ENCODE measurements around the gene SMOC1.
"Not testable (repeated sequence)": the region's sequence is repeated elsewhere in the genome, so short reads cannot be mapped to it uniquely, and the experiment has no call there.

Gene SMOC1

GRCh38 chr14:69903046-69903445, 23.8 kb downstream of the SMOC1 start:
- DNase-seq, result not testable (repeated sequence)

DNA sequence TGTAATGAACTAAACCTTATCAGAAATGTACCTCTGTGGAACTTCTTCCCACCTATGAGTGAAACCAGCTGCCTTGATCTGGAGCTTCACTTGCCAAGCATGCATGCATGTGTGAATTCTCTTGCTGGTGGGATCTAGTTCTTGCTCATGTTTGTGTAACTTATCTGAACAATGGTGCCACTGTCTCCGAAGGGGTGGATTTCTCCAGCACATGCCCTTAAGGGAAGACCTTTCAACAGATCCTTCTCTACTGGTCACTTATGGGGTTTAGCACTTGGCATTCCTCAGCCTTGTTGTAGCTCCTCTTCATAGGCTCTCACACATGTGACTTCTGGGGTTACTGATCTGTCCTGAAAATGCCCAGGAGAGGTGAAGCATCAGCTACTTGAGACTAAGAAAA, 25.0 kb downstream of the SMOC1 start:
- no peak for DNase-seq

- DNase-seq, result no peak
Observed at GRCh38 chr14:69906201-69906600, 27.0 kb downstream of the SMOC1 start.

DNA sequence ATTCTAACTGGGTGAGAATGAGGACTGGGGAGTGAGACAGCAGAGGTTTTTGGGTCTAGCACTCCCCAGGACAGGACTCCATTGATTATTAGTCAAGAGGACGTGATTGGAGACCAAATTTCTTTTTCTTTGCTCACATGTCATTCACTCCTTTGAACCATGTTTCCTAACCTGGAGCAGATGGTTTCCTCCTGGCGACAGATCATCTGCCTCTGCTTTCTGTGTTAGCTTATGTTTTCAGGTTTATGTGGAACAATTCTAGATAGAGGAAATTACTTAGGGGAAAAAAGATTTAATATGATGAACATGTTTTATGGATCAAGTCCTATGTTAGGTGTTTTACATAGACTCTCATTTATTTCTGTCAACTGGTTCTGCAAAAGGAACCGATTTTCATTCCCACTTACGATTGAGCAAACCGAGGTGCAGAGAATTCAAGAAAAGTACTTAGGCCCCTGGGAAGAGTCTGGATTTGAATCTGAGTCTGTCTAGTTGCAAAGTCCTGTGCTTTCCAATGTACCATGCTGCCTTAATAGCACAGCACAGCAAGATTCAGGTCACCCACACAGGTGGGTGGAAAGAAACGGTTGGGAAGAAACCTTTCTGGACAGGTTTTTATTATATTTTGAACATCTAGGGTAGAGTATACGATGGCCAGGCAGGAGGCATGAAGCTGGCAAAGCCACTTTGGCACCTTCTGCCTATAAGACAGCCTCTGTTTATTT, 30.8 kb downstream of the SMOC1 start:
- DNase-seq, result no peak

- DNase-seq, result no peak
Observed at GRCh38 chr14:69910871-69911270, 31.7 kb downstream of the SMOC1 start.

- DNase-seq, result no peak
Observed at GRCh38 chr14:69913686-69914085, 34.5 kb downstream of the SMOC1 start.

- no peak for DNase-seq
Observed at GRCh38 chr14:69916396-69916795, 37.2 kb downstream of the SMOC1 start.

DNA sequence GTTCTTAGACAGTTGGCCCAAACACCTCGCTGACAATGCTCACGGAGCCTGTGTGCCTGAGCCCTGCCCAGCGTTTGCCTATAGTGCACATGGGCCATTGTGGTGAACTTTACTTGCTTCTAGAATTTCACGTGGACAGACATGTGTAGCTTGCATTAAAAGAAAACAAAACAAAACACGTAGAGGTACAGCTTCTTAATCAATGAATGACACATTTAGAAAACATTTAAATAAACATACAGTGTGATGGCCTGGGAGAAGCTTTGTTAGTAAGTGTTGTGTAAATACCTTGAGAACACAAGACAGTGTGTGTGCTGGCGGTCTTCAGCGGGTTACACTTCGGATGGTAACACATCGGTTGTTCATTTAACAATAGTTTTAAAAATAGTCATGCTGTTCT, 38.1 kb downstream of the SMOC1 start:
- DNase-seq, result no peak

- DNase-seq, result no peak
Observed at GRCh38 chr14:69919815-69920214, 40.6 kb downstream of the SMOC1 start.

DNA sequence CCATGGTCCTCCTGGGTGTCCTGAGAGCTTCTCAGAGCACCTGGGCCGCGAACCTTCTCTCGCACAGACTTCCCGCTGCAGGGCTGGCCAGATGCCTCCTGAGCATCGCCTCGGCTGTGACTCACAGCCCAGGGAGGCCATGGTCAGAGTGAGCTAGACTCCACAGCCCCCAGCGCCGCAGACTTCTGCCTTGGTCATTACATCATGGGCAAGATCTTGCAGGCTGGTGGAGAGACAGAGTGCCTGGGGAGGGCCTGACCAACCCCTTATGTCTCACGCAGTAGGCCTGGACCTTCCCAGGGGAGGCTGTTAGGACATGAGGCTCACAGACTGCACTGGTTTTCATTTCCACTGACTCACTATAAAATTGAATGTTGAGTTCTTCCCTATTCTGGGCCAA, 41.8 kb downstream of the SMOC1 start:
- no peak for DNase-seq

- no peak for DNase-seq
Observed at GRCh38 chr14:69922198-69922597, 43.0 kb downstream of the SMOC1 start.

- no peak for DNase-seq
Observed at GRCh38 chr14:69924201-69924600, 45.0 kb downstream of the SMOC1 start.

DNA sequence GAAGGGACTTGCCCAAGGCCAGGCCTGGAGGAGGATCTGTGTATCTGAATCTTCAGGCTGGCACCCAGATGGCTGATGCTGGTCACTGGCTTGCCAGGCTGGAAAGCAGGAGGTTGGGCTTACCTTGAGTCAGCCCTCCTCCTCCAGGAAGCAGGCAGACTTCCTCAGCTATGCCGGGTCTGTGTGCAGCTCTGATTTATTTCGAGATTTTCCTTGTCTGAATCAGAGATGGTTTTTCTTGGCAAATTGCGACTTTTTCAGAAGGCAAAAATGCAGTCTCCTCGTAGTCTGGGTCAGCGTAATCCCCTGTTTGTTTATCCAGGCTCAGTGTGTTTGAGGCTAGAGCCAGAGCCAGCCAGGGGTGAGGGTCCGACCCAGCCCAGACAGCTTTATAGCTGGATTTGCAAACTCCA, 48.9 kb downstream of the SMOC1 start:
- DNase-seq, result no peak

- no peak for DNase-seq
Observed at GRCh38 chr14:69930780-69931379, 51.7 kb downstream of the SMOC1 start.

DNA sequence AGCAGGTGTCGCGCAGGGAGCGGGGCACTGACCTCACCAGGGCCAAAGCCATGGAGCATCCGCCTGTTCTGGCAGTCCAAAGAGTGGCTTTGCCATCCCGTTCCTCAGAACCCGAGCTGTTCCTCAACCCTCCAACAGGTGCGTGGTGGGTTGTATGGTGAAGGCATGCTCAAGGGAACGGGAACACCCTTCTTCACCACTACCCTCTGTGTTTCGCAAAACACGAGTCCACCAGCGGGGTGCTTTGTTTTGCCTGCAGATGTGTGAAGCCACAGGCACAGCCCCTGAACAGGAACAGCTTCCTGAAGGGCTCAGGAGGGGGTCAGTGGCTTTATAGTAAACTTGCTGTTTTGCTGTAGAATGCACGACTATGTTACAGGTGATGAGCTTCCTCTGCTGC, 52.7 kb downstream of the SMOC1 start:
- no peak for DNase-seq

GRCh38 chr14:69932391-69932790, 53.2 kb downstream of the SMOC1 start:
- no peak for DNase-seq

- no peak for DNase-seq
Observed at GRCh38 chr14:69933623-69934275, 54.5 kb downstream of the SMOC1 start.

DNA sequence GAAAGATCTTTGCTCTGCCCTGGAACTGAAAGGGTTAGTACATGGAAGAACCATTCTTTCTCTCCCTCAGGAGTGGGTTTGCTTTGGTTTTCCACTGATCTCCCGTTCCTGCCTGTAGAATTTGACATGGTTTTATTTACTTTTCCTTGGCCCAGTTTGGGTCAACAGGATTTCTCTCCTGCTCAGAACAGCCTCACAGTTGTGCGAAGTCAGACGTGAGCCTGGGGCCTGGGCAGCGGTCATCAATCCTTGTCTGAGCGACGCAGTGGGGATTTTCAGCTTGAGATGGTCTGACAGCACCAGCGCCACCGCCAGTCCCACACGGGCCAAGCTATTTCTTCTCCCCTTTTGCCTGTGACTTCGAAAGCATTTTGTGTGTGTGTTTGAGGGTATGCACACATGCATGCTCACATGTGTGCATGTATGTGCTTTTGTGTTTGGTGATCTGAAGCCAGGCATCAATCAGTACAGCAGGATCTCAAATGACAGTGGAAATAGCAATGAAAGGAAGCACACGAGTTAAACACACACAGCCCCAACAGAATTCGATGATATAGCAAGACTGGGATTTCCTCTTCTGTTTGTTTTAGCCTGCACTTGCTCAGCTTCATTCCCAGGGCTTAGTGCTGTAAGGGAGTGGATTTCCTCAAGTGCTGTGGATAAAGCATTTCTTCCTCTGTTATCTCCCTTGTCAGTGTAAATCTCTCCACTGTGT, 58.3 kb downstream of the SMOC1 start:
- DNase-seq, result no peak

DNA sequence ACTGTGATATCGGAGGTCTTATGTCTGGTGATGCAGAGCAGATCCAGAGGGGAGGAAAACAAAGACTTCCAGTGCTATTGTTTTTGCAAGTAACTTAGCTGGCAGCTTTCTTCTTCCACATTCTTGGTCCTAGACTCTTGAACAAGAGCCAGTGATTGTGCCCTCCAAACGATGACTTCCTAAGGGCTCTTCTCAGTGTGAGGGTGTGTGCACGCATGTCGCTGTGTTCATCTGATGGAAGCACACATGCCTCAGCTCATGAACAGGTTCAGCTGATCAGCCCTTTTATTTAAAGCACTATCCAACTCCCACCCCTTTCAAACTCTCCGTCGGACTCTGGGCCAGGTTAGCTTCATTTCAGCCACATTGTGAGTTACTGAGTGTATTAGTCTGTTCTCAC, 59.5 kb downstream of the SMOC1 start:
- no peak for DNase-seq

GRCh38 chr14:69941768-69942742, 62.8 kb downstream of the SMOC1 start:
- no peak for DNase-seq

DNA sequence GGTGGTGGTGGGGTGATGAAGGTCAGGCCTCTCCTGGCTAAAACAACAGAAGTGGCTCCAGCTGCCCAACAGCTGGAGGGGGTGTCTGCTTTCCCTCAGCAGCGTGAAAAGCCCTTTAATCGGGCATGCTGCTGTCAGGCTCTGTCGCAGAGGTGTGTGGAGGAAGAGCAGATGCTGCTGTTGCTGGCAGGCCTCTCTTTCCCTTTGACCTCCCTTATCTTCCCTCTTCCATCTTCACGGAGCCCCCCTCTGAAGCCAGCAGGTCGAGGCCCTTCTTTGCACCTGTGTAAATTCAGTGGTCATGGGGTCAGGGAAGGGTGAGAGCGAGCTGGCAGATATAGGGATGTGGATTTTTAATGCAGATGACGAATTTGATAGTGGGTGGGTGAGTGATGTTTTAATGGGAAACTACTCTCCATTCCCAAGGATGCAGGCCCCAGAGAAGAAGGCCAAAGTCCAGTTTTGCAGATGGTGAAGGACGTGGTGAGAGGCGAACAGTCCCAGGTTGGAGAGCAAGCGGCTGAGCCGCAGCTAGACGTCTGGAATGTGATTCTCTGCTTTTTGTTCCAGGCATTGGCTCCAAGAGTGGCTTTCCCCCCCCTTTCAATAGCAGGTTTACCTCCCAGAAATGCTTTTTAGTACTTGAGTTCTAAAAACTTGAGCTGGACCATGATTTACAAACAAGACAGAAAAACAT, 64.0 kb downstream of the SMOC1 start:
- no peak for DNase-seq

GRCh38 chr14:69945347-69945746, 66.1 kb downstream of the SMOC1 start:
- DNase-seq, result no peak

Data from stimulated activated CD4-positive, alpha-beta T cell treated with anti-CD3 and anti-CD28 coated beads, Interleukin-2, amount 100 ng/mL, for 48 hours (primary cell).